Naive thymus-derived CD4-positive, alpha-beta T cell (primary cell): ENCODE measurements around the gene NRG3. TPM values are rescaled to one million over a fixed set of nuclear protein-coding genes. Genes with fewer than 3 reads are reported as not detected.

Experiments
- ATAC-seq: fragments of 150-1000 bp; cut with Tn5 transposase; 2 replicates; pipeline ENCODE4 v1.10.0; 2021; ENCODE audit warnings: mild to moderate bottlenecking, moderate library complexity
- CTCF ChIA-PET: fragments of 350-600 bp; sonication (Branson Sonifier 250); formaldehyde crosslinking; loops from one replicate; lab custom pipeline; 2021; ENCODE audit warnings: antibody characterized with exemption; lab: Charles Lee
- POLR2A ChIA-PET: fragments of 350-600 bp; sonication (Branson Sonifier 250); formaldehyde crosslinking; loops from one replicate; lab custom pipeline; 2021; ENCODE audit warnings: antibody characterized with exemption, inconsistent platforms; lab: Charles Lee
- DNase-seq, 9 donors: peaks; one replicate each; pipeline versions ENCODE4 v3.0.0 to v3.0.0-alpha.2; 2020 to 2022; ENCODE audit warnings: mixed read lengths in 1 of 9
- H3K27ac ChIP-seq: one replicate; pipeline ENCODE4 v1.7.0; 2013; ENCODE audit warnings: mild to moderate bottlenecking, low read depth, low read length, moderate library complexity
- H3K27me3 ChIP-seq, 2 donors: one replicate each; pipeline ENCODE4 v1.7.0; 2013; ENCODE audit warnings: low read length in 2 of 2, mild to moderate bottlenecking in 2 of 2, moderate library complexity in 2 of 2; ENCODE audit not compliant: control insufficient read depth in 2 of 2, insufficient read depth in 2 of 2
- H3K36me3 ChIP-seq, 3 experiments: 1 replicate in 2 of 3; 2 replicates in 1 of 3; pipeline ENCODE4 v1.7.0; 2013; ENCODE audit warnings: low read length in 3 of 3, mild to moderate bottlenecking in 3 of 3, moderate library complexity in 1 of 3; ENCODE audit not compliant: insufficient read depth in 3 of 3, control insufficient read depth in 2 of 3
- H3K4me1 ChIP-seq, 2 donors: one replicate each; pipeline ENCODE4 v1.7.0; 2013; ENCODE audit warnings: low read length in 2 of 2, mild to moderate bottlenecking in 2 of 2, moderate library complexity in 1 of 2; ENCODE audit not compliant: control insufficient read depth in 2 of 2, insufficient read depth in 2 of 2
- H3K4me3 ChIP-seq: 2 replicates; pipeline ENCODE4 v1.7.0; 2013; ENCODE audit warnings: mild to moderate bottlenecking, low read length
- H3K9me3 ChIP-seq, 3 experiments: 1 replicate in 2 of 3; 2 replicates in 1 of 3; pipeline ENCODE4 v1.7.0; 2013; ENCODE audit warnings: low read length in 3 of 3; ENCODE audit not compliant: control insufficient read depth in 2 of 3
- H3K27ac Mint-ChIP-seq, 9 donors: one replicate each; pipeline ENCODE4 v1.8.0; 2020 to 2022; ENCODE audit warnings: mixed read lengths in 9 of 9, mild to moderate bottlenecking in 8 of 9, moderate library complexity in 5 of 9, inconsistent platforms in 2 of 9
- H3K27me3 Mint-ChIP-seq, 5 donors: one replicate each; pipeline ENCODE4 v1.8.0; 2021 to 2022; ENCODE audit warnings: mixed read lengths in 5 of 5, mild to moderate bottlenecking in 1 of 5
- H3K36me3 Mint-ChIP-seq, 5 donors: one replicate each; pipeline ENCODE4 v1.8.0; 2020 to 2022; ENCODE audit warnings: mixed read lengths in 5 of 5, mild to moderate bottlenecking in 3 of 5, inconsistent platforms in 1 of 5
- H3K4me1 Mint-ChIP-seq, 7 donors: one replicate each; pipeline ENCODE4 v1.8.0; 2020 to 2022; ENCODE audit warnings: mixed read lengths in 7 of 7, mild to moderate bottlenecking in 3 of 7, inconsistent platforms in 1 of 7
- H3K4me3 Mint-ChIP-seq, 10 donors: one replicate each; pipeline ENCODE4 v1.8.0; 2020 to 2022; ENCODE audit warnings: mild to moderate bottlenecking in 10 of 10, mixed read lengths in 10 of 10, moderate library complexity in 6 of 10, inconsistent platforms in 2 of 10
- H3K9me3 Mint-ChIP-seq, 11 donors: one replicate each; pipeline ENCODE4 v1.8.0; 2020 to 2022; ENCODE audit warnings: mixed read lengths in 11 of 11, mild to moderate bottlenecking in 4 of 11, inconsistent platforms in 1 of 11, moderate library complexity in 1 of 11
- intact Hi-C, 2 donors: fragments of 100-400 bp; cut with micrococcal nuclease; formaldehyde crosslinking; loops; one replicate each; pipeline ENCODE4 v1.15.1; 2023
- polyA plus RNA-seq, 2 donors: library from polyadenylated mRNA; unstranded; fragments of 300-500 nt; fragmentation: Illumina TruSeq; gene quantifications; one replicate each; pipeline ENCODE4 v1.2.3, GENCODE V29; 2021
- total RNA-seq, 6 experiments: library from RNA in 5 of 6; stranded (reverse) in 5 of 6; gene quantifications; 1 replicate in 5 of 6; 2 replicates in 1 of 6; pipeline ENCODE4 v1.2.3 and lab custom pipeline; 2021 to 2026

NRG3 gene
- total and polyA plus RNA-seq, 7 experiments from 2014 or later, result not detected

GRCh38 chr10:81949283-81949682 is 74.3 kb downstream of the NRG3 start:
- CTCF ChIA-PET, result no interaction called here
- intact Hi-C loops, result no loop called here
- Histone ChIP-seq H3K4me1 (no peaks in the 10 kb centered on the region), H3K9me3 (no peaks in the 10 kb centered on the region), H3K4me3 (no peak overlapping the region), H3K36me3 (no peaks in the 10 kb centered on the region), H3K27ac (no peak overlapping the region), H3K27me3 (no peaks in the 10 kb centered on the region)
- DNase-seq, result no peak
- H3K27me3 Mint-ChIP-seq, result no peaks in the 10 kb centered on the region
- no peaks in the 10 kb centered on the region for H3K36me3 Mint-ChIP-seq
- H3K4me3 Mint-ChIP-seq, result no peak overlapping the region
- no peak overlapping the region for H3K27ac Mint-ChIP-seq
- ATAC-seq, result no peak
- H3K9me3 Mint-ChIP-seq, result peaks cover 0 to 6% (median 0%) of the 10 kb centered on the region in 11 donors
- H3K4me1 Mint-ChIP-seq, result no peaks in the 10 kb centered on the region
- POLR2A ChIA-PET, result no interaction called here

GRCh38 chr10:81950358-81950757 is 75.4 kb downstream of the NRG3 start:
- POLR2A ChIA-PET, result no interaction called here
- Mint-ChIP-seq H3K27ac (no peak overlapping the region), H3K9me3 (peaks cover 0 to 6% (median 0%) of the 10 kb centered on the region in 11 donors), H3K4me3 (no peak overlapping the region), H3K4me1 (no peaks in the 10 kb centered on the region), H3K27me3 (no peaks in the 10 kb centered on the region), H3K36me3 (no peaks in the 10 kb centered on the region)
- intact Hi-C loops, result no loop called here
- Histone ChIP-seq H3K9me3 (no peaks in the 10 kb centered on the region), H3K4me3 (no peak overlapping the region), H3K27ac (no peak overlapping the region), H3K4me1 (no peaks in the 10 kb centered on the region), H3K36me3 (no peaks in the 10 kb centered on the region), H3K27me3 (no peaks in the 10 kb centered on the region)
- ATAC-seq (no peak), DNase-seq (no peak)
- CTCF ChIA-PET, result no interaction called here

- Histone ChIP-seq H3K4me3 (no peak overlapping the region), H3K36me3 (no peaks in the 10 kb centered on the region), H3K27me3 (no peaks in the 10 kb centered on the region), H3K9me3 (no peaks in the 10 kb centered on the region), H3K4me1 (no peaks in the 10 kb centered on the region), H3K27ac (no peak overlapping the region)
- intact Hi-C loops, result no loop called here
- Mint-ChIP-seq H3K4me1 (no peaks in the 10 kb centered on the region), H3K27me3 (no peaks in the 10 kb centered on the region), H3K36me3 (no peaks in the 10 kb centered on the region), H3K9me3 (peaks cover 0 to 5% (median 0%) of the 10 kb centered on the region in 11 donors), H3K4me3 (no peak overlapping the region), H3K27ac (no peak overlapping the region)
- ChIA-PET POLR2A (no interaction called here), CTCF (no interaction called here)
- no peak for DNase-seq
- ATAC-seq, result no peak
These were observed 78.4 kb downstream of the NRG3 start for GRCh38 chr10:81953420-81953819.

GRCh38 chr10:81957976-81958375 is 83.0 kb downstream of the NRG3 start:
- Mint-ChIP-seq H3K36me3 (no peaks in the 10 kb centered on the region), H3K4me1 (no peaks in the 10 kb centered on the region), H3K9me3 (peaks cover 0 to 7% (median 0%) of the 10 kb centered on the region in 11 donors), H3K27ac (no peak overlapping the region), H3K27me3 (no peaks in the 10 kb centered on the region), H3K4me3 (no peak overlapping the region)
- H3K4me3 ChIP-seq, result no peak overlapping the region
- no peak for DNase-seq
- H3K27ac ChIP-seq, result no peak overlapping the region
- ChIA-PET POLR2A (no interaction called here), CTCF (no interaction called here)
- H3K36me3 ChIP-seq, result no peaks in the 10 kb centered on the region
- H3K9me3 ChIP-seq, result no peaks in the 10 kb centered on the region
- no peaks in the 10 kb centered on the region for H3K4me1 ChIP-seq
- no peaks in the 10 kb centered on the region for H3K27me3 ChIP-seq
- intact Hi-C loops, result no loop called here
- no peak for ATAC-seq

GRCh38 chr10:81959016-81959415 is 84.0 kb downstream of the NRG3 start:
- Mint-ChIP-seq H3K9me3 (peaks cover 0 to 12% (median 0%) of the 10 kb centered on the region in 11 donors), H3K4me3 (no peak overlapping the region), H3K36me3 (no peaks in the 10 kb centered on the region), H3K27me3 (no peaks in the 10 kb centered on the region), H3K4me1 (no peaks in the 10 kb centered on the region), H3K27ac (no peak overlapping the region)
- Histone ChIP-seq H3K4me1 (no peaks in the 10 kb centered on the region), H3K27ac (no peak overlapping the region), H3K36me3 (no peaks in the 10 kb centered on the region), H3K9me3 (no peaks in the 10 kb centered on the region), H3K4me3 (no peak overlapping the region), H3K27me3 (no peaks in the 10 kb centered on the region)
- CTCF ChIA-PET, result no interaction called here
- no peak for ATAC-seq
- intact Hi-C loops, result no loop called here
- no peak for DNase-seq
- POLR2A ChIA-PET, result no interaction called here

- H3K27me3 ChIP-seq, result no peaks in the 10 kb centered on the region
- Mint-ChIP-seq H3K36me3 (no peaks in the 10 kb centered on the region), H3K4me3 (no peak overlapping the region), H3K27ac (no peak overlapping the region), H3K9me3 (peaks cover 0 to 12% (median 2%) of the 10 kb centered on the region in 11 donors), H3K4me1 (no peaks in the 10 kb centered on the region), H3K27me3 (no peaks in the 10 kb centered on the region)
- ChIA-PET POLR2A (no interaction called here), CTCF (no interaction called here)
- no peaks in the 10 kb centered on the region for H3K36me3 ChIP-seq
- H3K4me3 ChIP-seq, result no peak overlapping the region
- no peaks in the 10 kb centered on the region for H3K9me3 ChIP-seq
- no peaks in the 10 kb centered on the region for H3K4me1 ChIP-seq
- DNase-seq (no peak), ATAC-seq (no peak)
- intact Hi-C loops, result no loop called here
- no peak overlapping the region for H3K27ac ChIP-seq
These were observed 86.6 kb downstream of the NRG3 start for GRCh38 chr10:81961451-81962184.

- ChIA-PET CTCF (no interaction called here), POLR2A (no interaction called here)
- no peaks in the 10 kb centered on the region for H3K27me3 ChIP-seq
- no peaks in the 10 kb centered on the region for H3K4me1 Mint-ChIP-seq
- DNase-seq (no peak), ATAC-seq (no peak)
- no peak overlapping the region for H3K27ac ChIP-seq
- no peaks in the 10 kb centered on the region for H3K36me3 Mint-ChIP-seq
- no peaks in the 10 kb centered on the region for H3K27me3 Mint-ChIP-seq
- no peaks in the 10 kb centered on the region for H3K9me3 ChIP-seq
- peaks cover 0 to 12% (median 0%) of the 10 kb centered on the region in 11 donors for H3K9me3 Mint-ChIP-seq
- no peaks in the 10 kb centered on the region for H3K4me1 ChIP-seq
- H3K36me3 ChIP-seq, result no peaks in the 10 kb centered on the region
- no peak overlapping the region for H3K27ac Mint-ChIP-seq
- H3K4me3 ChIP-seq, result no peak overlapping the region
- intact Hi-C loops, result no loop called here
- H3K4me3 Mint-ChIP-seq, result no peak overlapping the region
These were observed 88.6 kb downstream of the NRG3 start for GRCh38 chr10:81963606-81964005.
